ENCODE measurements around the gene ZNF100. TPM values are rescaled to one million over a fixed set of nuclear protein-coding genes. Genes with fewer than 3 reads are reported as not detected.

Gene ZNF100
- total RNA-seq, 1 experiment from 2014 or later, result 8.5 TPM

- BruUV-seq (replicated peaks), result no TSS peak
- no peak for DNase-seq (ENCODE audit: low read depth, low spot score)
- no peaks in the 10 kb centered on the region for H3K27me3 ChIP-seq (ENCODE audit: insufficient read depth, low read length)
- TF ChIP-seq EGR1 (IDR thresholded peaks at IDR 0.05; ENCODE audit: low read depth) (no peak), POLR2AphosphoS5 (IDR thresholded peaks at IDR 0.05; ENCODE audit: low read depth, low read length) (no peak), CEBPB (IDR thresholded peaks at IDR 0.05; ENCODE audit: low read depth) (no peak), ATF3 (IDR thresholded peaks at IDR 0.05) (no peak), SP1 (IDR thresholded peaks at IDR 0.05; ENCODE audit: low read depth) (no peak), RAD21 (IDR thresholded peaks at IDR 0.05; ENCODE audit: low read depth) (no peak), CTCF (IDR thresholded peaks at IDR 0.05 in 2 of 3, conservative IDR thresholded peaks at IDR 0.05 in 1 of 3; ENCODE audit: borderline replicate concordance in 1 of 3, insufficient read depth in 1 of 3, low read depth in 2 of 3, low read length in 2 of 3) (no peak), SRF (IDR thresholded peaks at IDR 0.05; ENCODE audit: low read depth) (no peak), EZH2phosphoT487 (IDR thresholded peaks at IDR 0.05; ENCODE audit: borderline replicate concordance) (no peak)
- H3K4me2 ChIP-seq (ENCODE audit: low read length), result no peak overlapping the region
- ATAC-seq, result no peak
- H3K27ac ChIP-seq (ENCODE audit: low read depth, low read length), result no peak overlapping the region
- H4K20me1 ChIP-seq (ENCODE audit: insufficient read depth), result no peaks in the 10 kb centered on the region
- H3K4me1 ChIP-seq (ENCODE audit: control insufficient read depth in 1 of 2, insufficient read depth in 2 of 2, low read length in 2 of 2), result no peaks in the 10 kb centered on the region
- POLR2A ChIA-PET, result no interaction called here
- no peak overlapping the region for H2AFZ ChIP-seq (ENCODE audit: low read depth, low read length, poor library complexity, severe bottlenecking)
- CTCF ChIA-PET, result no interaction called here
- H3K4me3 ChIP-seq (replicated peaks in 1 of 2; ENCODE audit: low read depth in 1 of 2, low read length in 2 of 2), result no peak overlapping the region
- intact Hi-C loops (cut with micrococcal nuclease), result no loop called here
- peaks cover 13 to 20% of the 10 kb centered on the region in 2 experiments; a peak in 2 of 4 replicates for H3K9me3 ChIP-seq (ENCODE audit: control insufficient read depth in 1 of 2, insufficient read depth in 1 of 2, low read depth in 1 of 2, low read length in 2 of 2)
- no peaks in the 10 kb centered on the region for H3K36me3 ChIP-seq (ENCODE audit: control insufficient read depth in 1 of 2, insufficient read depth in 2 of 2, low read length in 2 of 2)
- no peaks in the 10 kb centered on the region for H3K9me2 ChIP-seq (ENCODE audit: insufficient read depth)
- H3K79me2 ChIP-seq (ENCODE audit: insufficient read depth, low read length), result no peaks in the 10 kb centered on the region
- RAD21 ChIA-PET (ENCODE audit: low non-redundant PET in 1 of 2, low total read pairs in 2 of 2, uncharacterized antibody in 2 of 2, unreplicated experiment in 2 of 2), result no interaction called here
- H3K9ac ChIP-seq (ENCODE audit: low read length), result no peak overlapping the region
Observed at GRCh38 chr19:21789466-21790085, 22.2 kb upstream of the ZNF100 start.

Data from HCT116 (cell line).